ENCODE results near the gene DNASE1L1.

The DNASE1L1 gene

DNA sequence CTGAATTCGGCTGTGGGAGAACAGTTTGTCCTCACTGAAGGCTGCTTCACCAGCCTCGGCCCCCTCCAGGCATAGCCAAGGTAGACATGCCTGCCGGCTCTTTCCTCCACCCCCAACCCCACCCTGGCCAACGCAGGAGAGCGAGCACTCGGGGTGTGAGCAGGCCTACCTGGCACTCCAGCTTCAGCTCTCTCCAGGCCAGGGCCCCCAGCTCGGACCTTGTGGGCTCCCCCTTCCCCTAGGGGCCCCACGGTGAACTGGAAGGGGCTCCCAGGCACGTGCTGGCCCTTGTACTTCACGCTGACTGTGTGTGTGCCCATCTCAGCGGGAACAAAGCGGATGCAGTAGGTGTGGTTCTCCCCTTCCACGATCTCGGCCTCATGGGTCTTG is 57.0 kb downstream of the DNASE1L1 start:
- no peak for DNase-seq (ENCODE audit: low read depth, low spot score)

Data from iPS DF 19.7 (cell line).